Measurements from ENCODE around the gene MRPL41. TPM values are rescaled to one million over a fixed set of nuclear protein-coding genes. Genes with fewer than 3 reads are reported as not detected.
"Not testable (repeated sequence)": the region's sequence is repeated elsewhere in the genome, so short reads cannot be mapped to it uniquely, and the experiment has no call there.

The MRPL41 gene
- total RNA-seq, 2 donors from 2014 or later: 23.3 to 45.5 TPM

DNA sequence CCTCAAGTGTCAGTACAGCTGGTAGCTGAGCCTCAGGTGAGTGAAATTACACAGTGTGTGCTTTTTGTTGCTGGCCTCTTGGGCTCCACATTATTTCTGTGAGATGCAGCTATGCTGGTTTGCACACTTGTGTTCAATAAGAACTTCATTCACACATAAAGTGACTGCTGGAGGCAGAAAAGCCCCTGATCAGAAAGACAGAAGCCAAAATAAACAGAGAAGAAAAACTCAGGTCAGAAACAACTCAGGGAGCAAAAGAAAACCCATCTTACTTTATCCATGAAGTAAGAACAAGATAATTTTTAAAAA is 16.6 kb upstream of the MRPL41 start:
- Mint-ChIP-seq H3K9me3 (no peaks in the 10 kb centered on the region), H3K27me3 (no peaks in the 10 kb centered on the region), H3K36me3 (ENCODE audit: low read depth) (no peaks in the 10 kb centered on the region), H3K4me3 (peak overlapping the region; percentile 7), H3K27ac (peak overlapping the region; percentile 51), H3K4me1 (peaks cover 18% of the 10 kb centered on the region)
- ATAC-seq (replicated peaks): no peak

DNA sequence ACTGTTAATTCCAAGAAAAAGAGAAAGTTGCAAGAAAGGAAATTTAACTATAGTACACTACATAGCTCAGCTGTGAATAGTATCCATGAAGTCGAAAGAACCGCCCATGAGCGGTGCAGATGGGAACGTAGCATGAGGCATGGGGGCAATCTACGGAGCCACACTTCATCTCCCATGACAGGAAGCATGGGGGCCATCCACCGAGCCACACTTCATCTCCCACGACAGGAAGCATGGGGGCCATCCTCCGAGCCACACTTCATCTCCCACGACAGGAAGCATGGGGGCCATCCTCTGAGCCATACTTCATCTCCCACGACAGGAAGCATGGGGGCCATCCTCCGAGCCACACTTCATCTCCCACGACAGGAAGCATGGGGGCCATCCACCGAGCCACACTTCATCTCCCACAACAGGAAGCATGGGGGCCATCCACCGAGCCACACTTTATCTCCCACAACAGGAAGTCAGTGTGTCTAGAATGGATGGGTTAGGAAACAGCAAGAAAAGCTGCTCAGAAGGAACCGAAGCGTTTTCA is 15.0 kb upstream of the MRPL41 start:
- not testable (repeated sequence) for H3K9me3 Mint-ChIP-seq; ATAC-seq (replicated peaks); H3K36me3 Mint-ChIP-seq (ENCODE audit: low read depth); H3K27me3 Mint-ChIP-seq
- Mint-ChIP-seq H3K4me3 (peak overlapping the region; percentile 48), H3K4me1 (peaks cover 18% of the 10 kb centered on the region), H3K27ac (peak overlapping the region; percentile 75)

DNA sequence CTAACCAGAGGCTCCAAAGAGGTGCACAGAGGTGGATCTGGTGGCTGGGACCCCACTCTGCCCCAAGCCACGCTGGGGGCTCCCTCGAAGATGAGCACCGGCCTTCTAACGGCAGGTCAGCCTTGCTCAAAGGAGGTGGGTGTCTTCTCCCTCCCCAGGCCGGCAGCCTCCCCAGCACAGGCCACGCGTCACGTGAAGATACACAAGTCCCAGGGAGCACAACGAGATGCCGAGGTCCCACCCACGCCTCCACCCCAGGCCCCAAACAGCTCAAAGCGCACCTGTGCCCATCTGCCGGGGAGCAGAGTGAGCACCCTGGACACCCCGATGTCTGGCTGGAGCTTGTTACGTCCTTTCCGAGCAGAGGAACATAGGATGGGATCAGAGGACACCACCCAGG is 13.6 kb upstream of the MRPL41 start:
- Mint-ChIP-seq H3K27ac (no peak overlapping the region), H3K4me1 (peaks cover 18% of the 10 kb centered on the region), H3K9me3 (no peaks in the 10 kb centered on the region), H3K36me3 (ENCODE audit: low read depth) (no peaks in the 10 kb centered on the region), H3K4me3 (no peak overlapping the region), H3K27me3 (no peaks in the 10 kb centered on the region)
- no peak for ATAC-seq (replicated peaks)

DNA sequence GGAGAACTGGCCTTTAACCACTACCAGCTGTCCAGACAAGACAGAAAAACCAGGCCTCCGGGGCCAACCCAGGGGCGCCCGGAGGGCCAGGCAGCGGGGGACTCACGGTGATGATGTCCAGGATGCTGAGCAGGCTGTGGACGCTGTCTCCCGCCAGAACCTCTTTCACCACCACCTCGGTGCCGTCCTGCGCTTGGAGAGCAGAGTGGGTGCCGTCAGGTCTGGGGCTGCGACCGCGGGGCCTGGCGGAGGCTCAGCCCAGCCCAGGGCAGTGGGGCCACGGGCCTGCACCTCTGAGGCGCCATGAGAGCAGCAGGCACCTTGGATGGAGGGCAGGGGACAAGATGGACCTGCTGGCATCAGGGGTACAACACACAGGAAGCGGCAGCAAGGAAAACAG is 11.1 kb upstream of the MRPL41 start:
- ATAC-seq (replicated peaks): no peak
- Mint-ChIP-seq H3K4me3 (no peak overlapping the region), H3K27ac (no peak overlapping the region), H3K36me3 (ENCODE audit: low read depth) (no peaks in the 10 kb centered on the region), H3K9me3 (no peaks in the 10 kb centered on the region), H3K27me3 (no peaks in the 10 kb centered on the region), H3K4me1 (peaks cover 11% of the 10 kb centered on the region)

DNA sequence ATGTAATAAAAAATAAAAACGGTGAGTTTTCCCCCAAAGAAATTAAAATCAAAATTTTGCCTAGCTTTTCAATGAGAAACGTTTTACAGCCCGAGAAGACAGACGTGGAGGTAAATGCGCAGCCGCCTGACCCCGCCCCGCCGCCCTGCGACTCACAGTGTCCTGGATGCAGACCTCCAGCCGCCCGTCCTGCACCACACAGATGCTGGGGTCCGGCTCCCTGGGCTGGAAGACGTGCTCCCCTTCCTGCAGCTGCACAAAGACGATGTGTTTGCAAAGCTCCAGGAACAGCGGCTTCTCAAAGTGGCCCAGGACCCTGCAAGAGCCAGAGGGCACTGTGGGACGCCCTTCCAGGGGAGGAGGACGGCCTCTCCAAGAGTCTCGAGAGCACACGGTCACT is 9.2 kb upstream of the MRPL41 start:
- H3K27me3 Mint-ChIP-seq: no peaks in the 10 kb centered on the region
- no peak for ATAC-seq (replicated peaks)
- H3K36me3 Mint-ChIP-seq (ENCODE audit: low read depth): no peaks in the 10 kb centered on the region
- no peaks in the 10 kb centered on the region for H3K4me1 Mint-ChIP-seq
- no peak overlapping the region for H3K27ac Mint-ChIP-seq
- no peak overlapping the region for H3K4me3 Mint-ChIP-seq
- no peaks in the 10 kb centered on the region for H3K9me3 Mint-ChIP-seq

DNA sequence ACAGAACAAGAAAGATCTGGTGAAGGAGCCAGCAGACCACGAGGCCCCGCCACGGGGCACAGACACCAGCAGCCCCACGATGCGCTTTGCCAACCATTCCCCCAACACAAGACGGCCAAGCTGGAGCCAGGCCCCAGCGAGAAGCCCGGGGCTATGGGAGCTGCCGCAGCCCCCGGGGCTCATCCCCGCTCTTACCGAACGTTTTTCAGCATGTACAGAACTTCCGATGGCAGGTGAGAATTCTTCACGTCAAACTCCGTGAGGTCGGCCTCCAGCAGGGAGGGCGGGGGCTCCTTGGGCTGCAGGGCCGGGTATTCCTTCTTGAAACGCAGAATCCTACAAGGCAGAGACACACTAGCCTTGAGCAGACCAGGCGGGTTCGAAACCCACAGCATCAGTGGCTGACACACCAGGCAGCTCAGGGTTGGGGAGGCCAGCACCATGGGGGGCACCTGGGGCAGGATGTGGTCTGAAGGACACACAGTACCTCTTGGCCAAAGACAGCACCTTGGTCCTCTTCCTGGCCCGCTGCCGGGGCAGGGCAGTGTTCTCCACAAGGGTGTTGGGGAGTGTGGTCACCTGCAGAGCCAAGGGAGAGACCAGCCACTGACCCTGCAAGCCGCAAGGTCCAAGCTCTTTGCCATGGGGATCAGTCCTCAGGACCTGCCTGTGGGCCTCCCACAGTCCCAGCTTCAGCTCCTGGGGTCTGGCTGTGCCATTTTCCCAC is 8.3 kb upstream of the MRPL41 start:
- Mint-ChIP-seq H3K9me3 (no peaks in the 10 kb centered on the region), H3K27ac (no peak overlapping the region), H3K4me3 (no peak overlapping the region), H3K27me3 (no peaks in the 10 kb centered on the region), H3K4me1 (no peaks in the 10 kb centered on the region), H3K36me3 (ENCODE audit: low read depth) (no peaks in the 10 kb centered on the region)
- ATAC-seq (replicated peaks): no peak

DNA sequence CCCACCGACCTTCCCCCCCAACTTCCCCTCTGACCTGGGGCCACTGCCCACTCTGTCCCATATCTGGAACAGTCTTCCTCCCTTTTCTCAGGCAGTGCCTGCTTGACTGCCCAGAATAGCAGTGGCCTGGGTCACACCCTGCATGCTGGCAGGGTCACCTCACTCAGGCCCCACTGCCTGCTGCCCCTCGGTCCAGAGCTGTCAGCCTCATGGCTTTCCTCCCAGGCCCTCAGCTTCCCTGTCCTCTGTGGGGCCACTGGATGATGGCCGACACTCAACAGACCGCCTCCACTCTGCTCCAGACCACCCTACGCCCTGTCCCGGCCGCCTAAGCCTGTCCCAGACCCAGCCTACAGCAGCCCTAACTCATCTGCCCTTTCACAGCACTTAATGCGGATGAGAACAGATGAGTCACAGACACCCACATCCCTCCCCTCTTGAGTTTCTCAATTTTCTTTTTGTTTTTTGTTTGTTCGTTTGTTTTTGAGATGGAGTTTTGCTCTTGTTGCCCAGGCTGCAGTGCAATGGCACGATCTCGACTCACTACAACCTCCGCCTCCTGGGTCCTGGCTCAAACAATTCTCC is 7.4 kb upstream of the MRPL41 start:
- H3K4me3 Mint-ChIP-seq: no peak overlapping the region

DNA sequence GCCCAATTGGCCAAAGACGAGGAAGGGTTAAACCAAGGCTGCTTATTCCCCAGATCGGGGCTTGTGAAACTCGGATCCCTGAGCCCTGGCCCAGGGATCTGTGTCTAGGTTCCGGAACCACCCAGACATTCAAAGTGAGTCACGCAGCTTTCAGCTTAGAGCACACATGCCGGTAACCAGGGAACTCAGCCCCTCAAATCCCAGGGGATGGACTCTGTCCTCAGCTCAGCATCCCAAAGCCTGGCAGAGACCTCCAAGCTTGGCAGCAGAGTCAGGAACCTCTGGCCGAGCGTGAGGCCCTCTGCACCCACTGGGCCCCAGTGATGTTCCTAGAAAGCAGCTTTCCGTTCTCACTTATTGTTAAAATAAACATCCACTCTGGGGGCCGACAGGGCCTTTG is 6.6 kb upstream of the MRPL41 start:
- no peaks in the 10 kb centered on the region for H3K9me3 Mint-ChIP-seq
- no peak for ATAC-seq (replicated peaks)

More for the DNA sequence above, 7.4 kb upstream of the MRPL41 start:
- peak overlapping the region; percentile 41 for H3K27ac Mint-ChIP-seq
- H3K36me3 Mint-ChIP-seq (ENCODE audit: low read depth): no peaks in the 10 kb centered on the region
- no peaks in the 10 kb centered on the region for H3K27me3 Mint-ChIP-seq
- H3K4me1 Mint-ChIP-seq: no peaks in the 10 kb centered on the region
- peak; percentile 67 for ATAC-seq (replicated peaks)
- H3K9me3 Mint-ChIP-seq: no peaks in the 10 kb centered on the region

DNA sequence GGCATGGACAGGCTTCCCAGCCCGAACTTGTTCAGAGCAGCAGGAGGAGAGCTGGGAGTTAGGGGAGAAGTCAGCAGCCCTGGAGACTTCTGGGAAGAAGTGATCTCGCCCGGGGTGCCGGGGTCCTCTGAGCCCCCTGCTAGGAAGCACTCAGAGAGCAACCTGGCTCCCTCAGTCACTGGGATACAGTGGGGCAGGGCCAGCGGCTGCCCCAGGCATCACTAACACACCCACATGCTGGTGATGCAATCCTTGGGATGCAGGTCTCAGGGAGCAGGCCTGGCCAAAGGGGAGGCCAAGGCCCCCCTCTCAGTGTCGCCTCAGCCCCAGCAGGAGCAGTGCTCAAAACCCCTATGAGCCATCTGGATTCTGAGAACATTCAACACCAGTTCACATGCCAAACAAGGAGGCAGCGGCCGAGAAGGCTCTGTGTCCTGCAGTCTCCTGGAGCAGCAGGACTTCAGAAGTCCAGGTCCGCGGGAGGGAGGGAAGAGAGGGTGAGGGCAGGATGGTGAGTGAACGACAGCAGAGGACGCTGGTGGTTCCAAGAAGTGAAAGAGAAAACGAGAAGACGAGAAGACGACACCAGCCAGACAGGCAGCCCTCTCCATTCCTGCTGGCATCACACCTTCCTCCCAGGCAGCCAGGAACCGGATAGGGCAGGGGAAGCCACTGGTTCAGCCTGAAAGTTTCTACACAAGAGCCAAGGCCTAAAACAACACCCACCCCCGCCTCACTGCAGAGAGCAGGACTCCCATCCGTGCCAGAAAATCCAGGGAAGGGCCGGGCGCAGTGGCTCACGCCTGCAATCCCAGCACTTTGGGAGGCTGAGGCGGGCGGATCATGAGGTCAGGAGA is 3.8 kb upstream of the MRPL41 start:
- ATAC-seq (replicated peaks): no peak
- Mint-ChIP-seq H3K9me3 (no peaks in the 10 kb centered on the region), H3K4me3 (no peak overlapping the region), H3K27me3 (no peaks in the 10 kb centered on the region), H3K36me3 (ENCODE audit: low read depth) (peaks cover 8% of the 10 kb centered on the region), H3K4me1 (peaks cover 3% of the 10 kb centered on the region), H3K27ac (no peak overlapping the region)

More for the DNA sequence above, 6.6 kb upstream of the MRPL41 start:
- no peaks in the 10 kb centered on the region for H3K27me3 Mint-ChIP-seq
- no peak overlapping the region for H3K4me3 Mint-ChIP-seq
- H3K4me1 Mint-ChIP-seq: no peaks in the 10 kb centered on the region
- no peak overlapping the region for H3K27ac Mint-ChIP-seq
- H3K36me3 Mint-ChIP-seq (ENCODE audit: low read depth): no peaks in the 10 kb centered on the region

DNA sequence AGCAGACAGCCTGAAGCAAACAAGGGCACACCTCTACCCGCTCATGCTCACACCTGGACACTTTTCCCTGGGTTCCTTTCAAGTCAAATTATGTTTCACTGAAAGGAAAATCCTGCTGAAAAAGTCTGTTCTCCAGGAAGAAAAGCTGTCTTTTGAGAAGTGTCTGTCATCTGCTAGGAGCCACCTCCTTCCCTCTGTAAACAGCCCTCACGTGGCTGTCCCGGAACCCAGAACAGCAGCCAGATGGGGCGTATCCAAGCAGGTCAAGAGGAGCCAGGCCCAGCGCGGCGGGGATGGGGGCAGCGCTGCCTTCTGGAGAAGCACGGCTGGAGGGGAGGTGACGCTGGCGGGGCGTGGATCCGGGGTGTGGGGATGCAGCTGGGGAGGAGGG is 1.5 kb upstream of the MRPL41 start, which contains the start of gene PNPLA7:
PNPLA7 (minus strand) TSS at position 172 of the 391 bp plus-strand sequence. CDS start 205 bp downstream, outside the sequence.
- Mint-ChIP-seq H3K36me3 (ENCODE audit: low read depth) (peaks cover 27% of the 10 kb centered on the region), H3K9me3 (no peaks in the 10 kb centered on the region), H3K27ac (peak within 1 kb of the TSS; percentile 75), H3K4me3 (peak within 1 kb of the TSS; percentile 85), H3K27me3 (no peaks in the 10 kb centered on the region), H3K4me1 (peaks cover 5% of the 10 kb centered on the region)
- peak; percentile 37 for ATAC-seq (replicated peaks)

DNA sequence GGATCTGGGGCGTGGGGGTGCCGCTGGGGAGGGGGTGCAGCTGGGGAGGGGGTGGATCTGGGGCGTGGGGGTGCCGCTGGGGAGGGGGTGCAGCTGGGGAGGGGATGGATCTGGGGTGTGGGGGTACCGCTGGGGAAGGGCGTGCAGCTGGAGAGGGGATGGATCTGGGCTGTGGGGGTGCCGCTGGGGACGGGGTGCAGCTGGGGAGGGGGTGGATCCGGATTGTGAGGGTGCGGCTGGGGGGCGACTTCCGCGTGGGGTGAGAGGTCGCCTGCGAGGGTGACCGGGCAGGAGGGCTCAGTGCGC is 768 bp upstream of the MRPL41 start:
- Mint-ChIP-seq H3K36me3 (ENCODE audit: low read depth) (peaks cover 34% of the 10 kb centered on the region), H3K4me1 (peaks cover 12% of the 10 kb centered on the region), H3K4me3 (peak overlapping the region; percentile 85)
- H3K27ac Mint-ChIP-seq; ATAC-seq (replicated peaks); H3K27me3 Mint-ChIP-seq; H3K9me3 Mint-ChIP-seq: not testable (repeated sequence)

DNA sequence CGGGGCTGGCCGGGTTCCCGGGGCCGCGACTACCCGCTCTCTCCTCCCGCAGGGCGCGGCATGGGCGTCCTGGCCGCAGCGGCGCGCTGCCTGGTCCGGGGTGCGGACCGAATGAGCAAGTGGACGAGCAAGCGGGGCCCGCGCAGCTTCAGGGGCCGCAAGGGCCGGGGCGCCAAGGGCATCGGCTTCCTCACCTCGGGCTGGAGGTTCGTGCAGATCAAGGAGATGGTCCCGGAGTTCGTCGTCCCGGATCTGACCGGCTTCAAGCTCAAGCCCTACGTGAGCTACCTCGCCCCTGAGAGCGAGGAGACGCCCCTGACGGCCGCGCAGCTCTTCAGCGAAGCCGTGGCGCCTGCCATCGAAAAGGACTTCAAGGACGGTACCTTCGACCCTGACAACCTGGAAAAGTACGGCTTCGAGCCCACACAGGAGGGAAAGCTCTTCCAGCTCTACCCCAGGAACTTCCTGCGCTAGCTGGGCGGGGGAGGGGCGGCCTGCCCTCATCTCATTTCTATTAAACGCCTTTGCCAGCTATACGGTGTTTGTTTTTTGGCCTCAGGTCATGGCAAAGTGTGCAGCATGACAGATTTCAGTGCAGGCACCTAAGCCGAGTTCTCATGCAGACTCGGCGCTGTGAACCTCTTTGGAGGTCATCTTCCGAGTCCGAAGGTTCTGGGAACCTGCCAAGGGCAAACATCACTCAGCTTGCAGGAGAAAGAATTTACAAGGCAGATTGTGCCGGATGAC is 516 bp downstream of the MRPL41 start:
- H3K9me3 Mint-ChIP-seq: no peaks in the 10 kb centered on the region
- no peaks in the 10 kb centered on the region for H3K27me3 Mint-ChIP-seq
- H3K27ac Mint-ChIP-seq: peak overlapping the region; percentile 72
- H3K4me1 Mint-ChIP-seq: peaks cover 12% of the 10 kb centered on the region
- peaks cover 47% of the 10 kb centered on the region for H3K36me3 Mint-ChIP-seq (ENCODE audit: low read depth)
- peak; percentile 5 for ATAC-seq (replicated peaks)
- peak overlapping the region; percentile 85 for H3K4me3 Mint-ChIP-seq

DNA sequence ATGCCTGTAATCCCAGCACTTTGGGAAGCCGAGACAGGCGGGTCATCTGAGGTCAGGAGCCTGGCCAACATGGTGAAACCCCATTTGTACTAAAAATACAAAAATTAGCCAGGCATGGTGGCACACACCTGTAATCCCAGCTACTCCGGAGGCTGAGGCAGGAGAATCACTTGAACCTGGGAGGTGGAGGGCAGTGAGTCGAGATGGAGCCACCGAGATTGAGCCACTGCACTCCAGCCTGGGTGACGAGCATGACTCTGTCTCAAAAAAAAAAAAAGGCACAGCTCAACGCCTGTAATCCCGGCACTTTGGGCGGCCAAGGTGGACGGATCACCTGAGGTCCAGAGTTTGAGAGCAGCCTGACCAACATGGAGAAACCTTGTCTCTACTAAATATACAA is 2.0 kb downstream of the MRPL41 start:
- H3K27ac Mint-ChIP-seq; H3K27me3 Mint-ChIP-seq; ATAC-seq (replicated peaks); H3K9me3 Mint-ChIP-seq: not testable (repeated sequence)
- Mint-ChIP-seq H3K36me3 (ENCODE audit: low read depth) (peaks cover 56% of the 10 kb centered on the region), H3K4me1 (peaks cover 12% of the 10 kb centered on the region), H3K4me3 (peak overlapping the region; percentile 11)

DNA sequence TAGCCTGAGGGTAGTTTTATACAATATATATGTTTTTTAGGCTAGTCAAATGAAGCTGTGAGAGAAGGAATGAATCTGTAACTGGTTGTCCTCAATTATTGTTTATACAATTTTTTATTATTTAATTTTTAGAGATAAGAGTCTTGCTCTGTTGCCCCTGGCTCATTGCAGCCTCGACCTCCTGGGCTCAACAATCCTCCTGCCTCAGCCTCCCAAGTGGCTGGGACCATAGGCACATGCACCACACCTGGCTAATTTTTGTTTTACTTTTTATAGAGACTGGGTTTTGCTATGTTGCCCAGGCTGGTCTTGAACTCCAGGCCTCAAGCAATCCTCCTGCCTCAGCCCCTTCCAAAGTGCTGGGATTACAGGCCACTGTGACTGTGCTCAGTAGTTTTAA is 2.7 kb downstream of the MRPL41 start:
- H3K36me3 Mint-ChIP-seq (ENCODE audit: low read depth): peaks cover 59% of the 10 kb centered on the region
- peaks cover 12% of the 10 kb centered on the region for H3K4me1 Mint-ChIP-seq
- H3K4me3 Mint-ChIP-seq: no peak overlapping the region
- H3K9me3 Mint-ChIP-seq: no peaks in the 10 kb centered on the region
- ATAC-seq (replicated peaks): no peak
- H3K27me3 Mint-ChIP-seq: no peaks in the 10 kb centered on the region
- no peak overlapping the region for H3K27ac Mint-ChIP-seq

Measured in activated T-helper 17 cell treated with anti-CD3 and anti-CD28 coated beads, Interleukin-2, amount 50 U/mL, for 72 hours (primary cell).